ENCODE measurements around the gene NCF1.
A peak's percentile ranks its signal among the peaks of the same experiment; 100 is the strongest.
"Not testable (repeated sequence)": the region's sequence is repeated elsewhere in the genome, so short reads cannot be mapped to it uniquely, and the experiment has no call there.

The NCF1 gene

DNA sequence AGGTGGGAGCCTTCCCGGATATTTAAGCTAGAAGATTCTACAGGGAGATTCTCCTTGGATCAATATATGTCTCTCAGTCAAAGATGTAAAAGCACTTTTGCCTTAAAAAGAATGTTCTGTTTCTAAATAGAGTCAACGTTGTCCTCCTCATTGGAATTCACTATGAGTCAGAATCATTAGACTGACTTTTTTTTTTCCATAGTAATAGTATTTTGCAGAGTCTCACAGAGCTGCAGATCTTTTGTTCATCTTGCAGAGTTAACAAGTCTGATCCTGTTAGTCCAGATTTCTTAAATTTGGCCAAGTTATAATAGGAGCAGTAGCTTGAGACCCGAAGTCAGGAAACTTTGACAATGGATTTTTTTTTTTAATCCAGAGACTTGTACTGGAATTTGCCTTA lies 14.8 kb upstream of the NCF1 start:
- not testable (repeated sequence) for H3K36me3 ChIP-seq (ENCODE audit: insufficient read depth, insufficient read length, low read length); H3K9ac ChIP-seq (ENCODE audit: insufficient read length, low read depth); H3K4me1 ChIP-seq (ENCODE audit: insufficient read depth, insufficient read length); H3K9me3 ChIP-seq (ENCODE audit: insufficient read depth, low read length); DNase-seq (ENCODE audit: low read depth, low spot score); H3K27me3 ChIP-seq (ENCODE audit: insufficient read depth, insufficient read length); H3K4me3 ChIP-seq (ENCODE audit: insufficient read length, low read depth)

DNA sequence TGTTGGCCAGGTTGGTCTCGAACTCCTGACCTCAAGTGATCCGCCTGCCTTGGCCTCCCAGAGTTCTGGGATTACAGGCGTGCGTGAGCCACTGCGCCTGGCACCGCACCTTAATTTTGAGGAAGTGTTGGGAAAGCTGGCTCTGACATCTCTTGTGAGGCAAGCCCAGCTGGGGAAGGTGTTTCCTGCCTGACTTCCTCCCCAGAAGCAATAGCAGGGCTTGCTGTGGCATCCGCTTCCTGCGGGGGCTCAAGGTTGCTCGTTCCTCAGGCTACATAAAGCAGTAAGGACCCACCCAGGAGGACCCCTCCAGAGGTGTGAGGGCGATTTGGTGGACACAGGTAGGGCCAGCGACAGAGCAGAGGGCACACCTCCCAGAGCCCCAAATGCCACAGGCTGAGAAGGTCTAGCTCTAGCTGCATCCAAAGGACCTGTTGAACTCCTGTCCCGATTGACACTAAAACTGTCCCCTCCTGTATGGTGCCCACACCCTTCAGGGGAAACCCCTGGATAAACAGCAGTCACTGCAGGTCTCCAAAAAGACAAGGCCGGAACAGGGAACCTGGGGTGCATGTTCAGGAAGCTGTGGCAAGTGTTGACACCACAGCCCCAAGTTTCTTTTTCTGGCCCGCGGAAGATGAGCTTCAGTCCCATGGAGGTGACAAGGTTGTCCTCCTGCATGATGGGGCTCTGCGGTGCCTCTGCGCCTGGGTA lies 8.4 kb upstream of the NCF1 start:
- H3K4me3 ChIP-seq (ENCODE audit: insufficient read length, low read depth); DNase-seq (ENCODE audit: low read depth, low spot score); H3K36me3 ChIP-seq (ENCODE audit: insufficient read depth, insufficient read length, low read length); H3K27me3 ChIP-seq (ENCODE audit: insufficient read depth, insufficient read length); H3K9ac ChIP-seq (ENCODE audit: insufficient read length, low read depth); H3K4me1 ChIP-seq (ENCODE audit: insufficient read depth, insufficient read length); H3K9me3 ChIP-seq (ENCODE audit: insufficient read depth, low read length): not testable (repeated sequence)

DNA sequence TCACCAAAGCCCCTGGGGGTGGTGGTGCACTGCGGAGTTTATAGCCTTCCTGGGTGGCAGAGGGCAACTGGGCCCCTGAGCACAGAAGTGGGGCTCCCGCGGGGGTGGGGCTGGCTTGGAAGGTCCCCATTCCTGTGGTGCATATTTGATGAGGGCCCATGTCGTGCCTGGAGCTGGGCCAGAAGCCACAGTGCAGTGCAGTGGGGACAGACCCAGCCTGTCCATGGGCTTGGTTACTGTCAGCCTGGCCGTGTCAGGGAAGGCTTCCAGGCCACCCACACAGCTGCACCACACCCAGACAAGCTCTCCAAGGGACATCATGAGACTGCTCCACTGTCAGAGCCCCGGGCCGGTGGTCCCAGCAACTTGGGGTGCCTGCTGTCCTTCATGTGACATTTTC lies 7.3 kb upstream of the NCF1 start:
- H3K4me3 ChIP-seq (ENCODE audit: insufficient read length, low read depth); H3K9ac ChIP-seq (ENCODE audit: insufficient read length, low read depth); H3K4me1 ChIP-seq (ENCODE audit: insufficient read depth, insufficient read length); DNase-seq (ENCODE audit: low read depth, low spot score); H3K36me3 ChIP-seq (ENCODE audit: insufficient read depth, insufficient read length, low read length); H3K9me3 ChIP-seq (ENCODE audit: insufficient read depth, low read length); H3K27me3 ChIP-seq (ENCODE audit: insufficient read depth, insufficient read length): not testable (repeated sequence)

DNA sequence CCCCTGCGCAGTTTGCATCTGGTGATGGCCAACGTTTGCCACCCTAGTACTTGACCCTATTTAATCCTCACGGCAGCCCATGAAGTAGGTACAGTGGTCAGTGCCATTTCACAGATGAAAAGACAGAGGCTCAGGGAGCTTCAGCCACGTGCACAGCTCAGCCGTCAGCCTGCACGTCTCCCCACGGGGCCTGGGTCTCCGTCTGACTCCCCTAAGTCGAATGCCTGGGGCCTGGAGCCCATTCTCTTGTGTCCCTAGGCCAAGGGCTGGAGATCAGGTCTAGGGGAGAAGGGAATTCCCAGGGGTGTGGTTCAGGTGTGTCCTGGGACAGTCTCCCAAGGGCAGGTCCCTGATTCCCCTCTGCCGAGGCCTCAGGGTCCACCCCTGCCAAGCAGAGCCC lies 6.8 kb upstream of the NCF1 start:
- H3K4me3 ChIP-seq (ENCODE audit: insufficient read length, low read depth); DNase-seq (ENCODE audit: low read depth, low spot score); H3K36me3 ChIP-seq (ENCODE audit: insufficient read depth, insufficient read length, low read length); H3K4me1 ChIP-seq (ENCODE audit: insufficient read depth, insufficient read length); H3K27me3 ChIP-seq (ENCODE audit: insufficient read depth, insufficient read length); H3K9ac ChIP-seq (ENCODE audit: insufficient read length, low read depth); H3K9me3 ChIP-seq (ENCODE audit: insufficient read depth, low read length): not testable (repeated sequence)

DNA sequence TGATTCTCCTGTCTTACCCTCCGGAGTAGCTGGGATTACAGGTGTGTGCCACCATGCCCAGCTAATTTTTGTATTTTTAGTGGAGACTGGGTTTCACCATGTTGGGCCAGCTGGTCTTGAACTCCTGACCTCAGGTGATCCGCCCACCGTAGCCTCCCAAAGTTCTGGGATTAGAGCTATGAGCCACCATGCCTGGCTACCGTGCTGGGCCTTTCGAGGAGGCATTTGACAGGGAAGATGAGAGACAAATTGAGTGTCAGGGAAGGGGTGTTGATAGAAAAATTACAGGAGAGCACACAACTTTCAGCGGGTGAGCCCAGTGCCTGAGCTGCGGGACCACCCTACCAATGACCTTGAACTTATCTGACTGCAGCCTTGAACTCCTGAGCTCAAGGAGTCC lies 3.7 kb upstream of the NCF1 start:
- not testable (repeated sequence) for H3K9ac ChIP-seq (ENCODE audit: insufficient read length, low read depth); H3K27me3 ChIP-seq (ENCODE audit: insufficient read depth, insufficient read length); H3K9me3 ChIP-seq (ENCODE audit: insufficient read depth, low read length); DNase-seq (ENCODE audit: low read depth, low spot score); H3K36me3 ChIP-seq (ENCODE audit: insufficient read depth, insufficient read length, low read length); H3K4me1 ChIP-seq (ENCODE audit: insufficient read depth, insufficient read length); H3K4me3 ChIP-seq (ENCODE audit: insufficient read length, low read depth)

DNA sequence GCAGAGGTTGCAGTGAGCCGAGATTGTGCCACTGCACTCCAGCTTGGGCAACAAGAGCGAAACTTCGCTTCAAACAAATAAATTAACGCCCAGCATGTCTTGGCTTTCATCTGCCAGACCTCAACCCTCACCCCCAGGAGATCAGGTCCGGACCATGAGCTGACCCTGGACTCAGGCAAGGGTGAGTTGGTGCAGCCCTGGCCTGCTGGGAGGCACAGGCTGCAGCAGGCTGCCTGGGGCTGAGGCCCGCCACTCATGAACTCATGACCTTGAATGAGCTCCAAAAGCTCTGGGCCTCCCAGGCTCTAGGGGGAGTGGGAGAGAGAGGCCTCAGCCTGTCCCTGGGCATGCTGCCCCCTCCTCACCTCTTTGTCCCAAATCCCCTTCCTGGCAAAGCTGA lies 1.7 kb upstream of the NCF1 start:
- H3K9ac ChIP-seq (ENCODE audit: insufficient read length, low read depth); H3K9me3 ChIP-seq (ENCODE audit: insufficient read depth, low read length); DNase-seq (ENCODE audit: low read depth, low spot score); H3K27me3 ChIP-seq (ENCODE audit: insufficient read depth, insufficient read length); H3K36me3 ChIP-seq (ENCODE audit: insufficient read depth, insufficient read length, low read length); H3K4me1 ChIP-seq (ENCODE audit: insufficient read depth, insufficient read length); H3K4me3 ChIP-seq (ENCODE audit: insufficient read length, low read depth): not testable (repeated sequence)

DNA sequence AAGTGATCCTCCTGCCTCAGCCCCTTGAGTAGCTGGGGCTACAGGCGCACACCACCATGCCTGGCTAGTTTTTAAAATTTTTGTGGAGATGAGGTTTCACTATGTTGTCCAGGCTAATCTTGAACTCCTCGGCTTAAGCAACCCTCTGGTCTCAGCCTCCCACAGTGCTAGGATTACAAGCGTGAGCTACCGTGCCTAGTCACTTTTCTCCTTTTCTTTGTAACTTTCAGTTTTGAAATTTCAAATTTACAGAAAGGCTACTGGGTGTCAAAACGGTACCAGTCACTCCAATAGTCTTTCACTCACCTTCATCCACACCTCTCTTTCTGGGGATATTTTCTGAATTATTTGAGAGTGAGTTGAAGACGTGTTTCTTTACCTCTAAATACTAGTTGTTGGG lies 1.3 kb downstream of the NCF1 start:
- H3K4me1 ChIP-seq (ENCODE audit: insufficient read depth, insufficient read length); H3K27me3 ChIP-seq (ENCODE audit: insufficient read depth, insufficient read length); H3K36me3 ChIP-seq (ENCODE audit: insufficient read depth, insufficient read length, low read length); DNase-seq (ENCODE audit: low read depth, low spot score); H3K9me3 ChIP-seq (ENCODE audit: insufficient read depth, low read length); H3K4me3 ChIP-seq (ENCODE audit: insufficient read length, low read depth); H3K9ac ChIP-seq (ENCODE audit: insufficient read length, low read depth): not testable (repeated sequence)

DNA sequence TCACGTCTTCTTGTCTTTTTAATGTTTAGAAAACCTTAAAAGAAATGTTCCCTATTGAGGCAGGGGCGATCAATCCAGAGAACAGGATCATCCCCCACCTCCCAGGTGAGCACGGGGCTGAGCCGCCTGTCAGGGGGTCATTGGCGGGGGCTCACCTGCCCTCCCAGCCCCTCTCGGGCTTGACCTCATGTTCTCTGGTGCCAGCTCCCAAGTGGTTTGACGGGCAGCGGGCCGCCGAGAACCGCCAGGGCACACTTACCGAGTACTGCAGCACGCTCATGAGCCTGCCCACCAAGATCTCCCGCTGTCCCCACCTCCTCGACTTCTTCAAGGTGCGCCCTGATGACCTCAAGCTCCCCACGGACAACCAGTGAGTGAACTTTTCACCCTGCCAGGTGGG lies 5.2 kb downstream of the NCF1 start:
- H3K4me3 ChIP-seq (ENCODE audit: insufficient read length, low read depth); DNase-seq (ENCODE audit: low read depth, low spot score); H3K27me3 ChIP-seq (ENCODE audit: insufficient read depth, insufficient read length); H3K9me3 ChIP-seq (ENCODE audit: insufficient read depth, low read length); H3K4me1 ChIP-seq (ENCODE audit: insufficient read depth, insufficient read length); H3K9ac ChIP-seq (ENCODE audit: insufficient read length, low read depth); H3K36me3 ChIP-seq (ENCODE audit: insufficient read depth, insufficient read length, low read length): not testable (repeated sequence)

DNA sequence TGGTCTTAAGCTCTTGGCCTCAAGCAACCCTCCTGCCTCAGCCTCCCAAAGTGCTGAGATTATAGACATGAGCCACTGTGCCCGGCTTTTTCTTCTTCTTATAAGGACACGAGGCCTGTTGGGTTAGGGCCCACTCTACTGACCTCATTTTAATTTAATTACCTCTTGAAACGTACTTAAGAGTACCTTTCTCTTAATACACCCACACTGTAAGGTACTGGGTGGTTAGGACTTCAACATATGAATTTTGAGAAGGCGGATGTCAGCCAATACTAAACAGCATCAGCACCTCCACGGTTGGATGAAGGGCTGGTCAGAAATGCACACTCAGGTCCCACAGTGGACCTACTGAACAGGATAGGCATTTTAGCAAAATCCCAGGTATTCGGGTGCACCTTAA lies 7.9 kb downstream of the NCF1 start:
- H3K4me3 ChIP-seq (ENCODE audit: insufficient read length, low read depth); DNase-seq (ENCODE audit: low read depth, low spot score); H3K9ac ChIP-seq (ENCODE audit: insufficient read length, low read depth); H3K4me1 ChIP-seq (ENCODE audit: insufficient read depth, insufficient read length); H3K36me3 ChIP-seq (ENCODE audit: insufficient read depth, insufficient read length, low read length); H3K9me3 ChIP-seq (ENCODE audit: insufficient read depth, low read length); H3K27me3 ChIP-seq (ENCODE audit: insufficient read depth, insufficient read length): not testable (repeated sequence)

DNA sequence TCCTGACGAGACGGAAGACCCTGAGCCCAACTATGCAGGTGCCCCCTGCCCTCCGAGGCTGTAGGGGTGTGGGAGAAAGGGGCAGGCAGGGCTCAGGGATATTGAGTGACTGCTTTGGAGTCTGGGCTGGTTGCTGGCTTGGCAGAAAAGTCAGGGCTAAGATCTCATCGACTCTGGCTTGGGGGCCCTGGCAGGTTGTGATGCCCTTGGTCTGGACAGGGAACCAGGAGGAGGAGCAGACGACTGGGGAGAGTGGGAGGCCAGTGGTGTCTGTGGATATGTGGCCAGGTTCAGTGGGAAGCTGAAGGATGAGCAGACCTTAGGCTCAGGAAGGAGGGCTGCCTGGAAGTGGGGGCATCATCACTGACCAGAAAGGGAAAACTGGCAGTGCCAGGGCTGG lies 9.8 kb downstream of the NCF1 start:
- H3K27me3 ChIP-seq (ENCODE audit: insufficient read depth, insufficient read length); H3K4me1 ChIP-seq (ENCODE audit: insufficient read depth, insufficient read length); H3K9ac ChIP-seq (ENCODE audit: insufficient read length, low read depth); H3K36me3 ChIP-seq (ENCODE audit: insufficient read depth, insufficient read length, low read length); H3K4me3 ChIP-seq (ENCODE audit: insufficient read length, low read depth); DNase-seq (ENCODE audit: low read depth, low spot score); H3K9me3 ChIP-seq (ENCODE audit: insufficient read depth, low read length): not testable (repeated sequence)

DNA sequence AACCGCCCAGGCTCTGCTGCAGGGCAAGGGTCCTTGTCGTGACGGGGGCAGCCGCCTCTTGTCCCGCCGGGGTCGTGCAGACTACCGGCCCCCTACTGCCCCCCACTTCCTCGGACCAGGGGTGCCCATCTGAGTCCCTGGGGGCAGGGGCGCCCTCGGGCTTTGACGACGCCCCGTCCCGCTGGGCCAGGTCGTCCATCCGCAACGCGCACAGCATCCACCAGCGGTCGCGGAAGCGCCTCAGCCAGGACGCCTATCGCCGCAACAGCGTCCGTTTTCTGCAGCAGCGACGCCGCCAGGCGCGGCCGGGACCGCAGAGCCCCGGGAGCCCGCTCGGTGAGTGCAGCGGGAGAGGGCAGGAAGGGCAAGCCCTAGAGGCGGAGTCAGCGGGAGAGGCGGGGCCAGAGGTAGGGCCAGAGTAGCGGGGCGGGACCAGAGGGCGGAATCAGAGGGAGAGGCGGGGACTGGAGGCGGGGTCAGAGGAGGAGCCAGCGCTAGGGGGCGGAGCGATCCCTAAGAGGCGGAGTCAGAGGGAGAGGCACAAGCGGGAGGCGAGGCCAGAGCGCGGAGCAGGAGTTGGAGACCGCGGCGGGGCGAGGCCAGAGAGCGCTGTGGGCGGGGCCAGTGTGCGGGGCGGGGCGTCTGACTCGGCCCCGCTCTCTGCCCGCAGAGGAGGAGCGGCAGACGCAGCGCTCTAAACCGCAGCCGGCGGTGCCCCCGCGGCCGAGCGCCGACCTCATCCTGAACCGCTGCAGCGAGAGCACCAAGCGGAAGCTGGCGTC lies 14.7 kb downstream of the NCF1 start:
- not testable (repeated sequence) for H3K36me3 ChIP-seq (ENCODE audit: insufficient read depth, insufficient read length, low read length); H3K27me3 ChIP-seq (ENCODE audit: insufficient read depth, insufficient read length); H3K4me3 ChIP-seq (ENCODE audit: insufficient read length, low read depth); H3K9me3 ChIP-seq (ENCODE audit: insufficient read depth, low read length); H3K4me1 ChIP-seq (ENCODE audit: insufficient read depth, insufficient read length); H3K9ac ChIP-seq (ENCODE audit: insufficient read length, low read depth)
- DNase-seq (ENCODE audit: low read depth, low spot score), result peak; percentile 55

DNA sequence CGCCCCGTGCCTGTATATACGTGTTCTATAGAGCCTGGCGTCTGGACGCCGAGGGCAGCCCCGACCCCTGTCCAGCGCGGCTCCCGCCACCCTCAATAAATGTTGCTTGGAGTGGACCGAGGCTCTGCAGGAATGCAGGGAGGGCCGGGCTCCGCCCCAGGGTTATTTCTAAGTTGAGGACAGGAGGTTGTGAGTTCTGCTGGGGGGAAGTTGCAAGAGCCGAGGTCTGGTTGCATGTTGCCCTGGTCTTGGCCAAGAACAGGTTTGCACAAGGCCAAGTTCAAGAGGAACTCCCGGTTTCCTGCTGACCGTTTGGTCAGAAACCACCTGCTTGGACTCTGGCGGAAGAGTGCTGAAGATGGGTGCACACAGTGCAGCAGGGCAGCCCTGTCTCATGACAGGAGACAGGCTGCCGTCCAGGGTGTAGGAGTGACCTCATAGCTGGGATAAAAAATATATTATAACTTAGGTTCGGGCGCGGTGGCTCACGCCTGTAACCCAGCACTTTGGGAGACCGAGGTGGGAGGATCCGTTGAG lies 15.5 kb downstream of the NCF1 start:
- not testable (repeated sequence) for H3K4me3 ChIP-seq (ENCODE audit: insufficient read length, low read depth); DNase-seq (ENCODE audit: low read depth, low spot score); H3K36me3 ChIP-seq (ENCODE audit: insufficient read depth, insufficient read length, low read length); H3K9me3 ChIP-seq (ENCODE audit: insufficient read depth, low read length); H3K4me1 ChIP-seq (ENCODE audit: insufficient read depth, insufficient read length); H3K27me3 ChIP-seq (ENCODE audit: insufficient read depth, insufficient read length); H3K9ac ChIP-seq (ENCODE audit: insufficient read length, low read depth)
